IPS-NIHi11 (cell line): ENCODE measurements around the gene CC2D2A.

Experiments
- DNase-seq: peaks from one replicate; pipeline ENCODE4 v3.0.0; 2012; ENCODE audit warnings: mixed read lengths, low spot score

The CC2D2A gene

GRCh38 chr4:15466596-15466995 lies 3.1 kb upstream of the CC2D2A start:
- DNase-seq = no peak

DNA sequence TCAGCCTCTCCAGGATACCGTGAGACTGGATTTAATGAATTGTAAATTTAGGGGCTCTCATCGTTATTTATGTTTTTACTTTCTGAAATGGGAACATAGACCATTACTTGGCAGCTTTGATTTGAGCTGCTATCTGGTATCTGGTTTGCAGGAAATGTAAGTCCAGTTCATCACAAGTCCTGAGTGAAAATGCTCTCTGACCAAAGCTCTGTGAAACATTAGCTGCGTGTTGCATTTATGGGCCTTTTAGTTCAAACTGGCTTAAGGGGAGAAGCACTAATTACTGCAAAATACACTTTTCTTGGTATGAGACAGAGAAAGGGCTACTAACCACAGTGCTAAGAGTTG lies 420 bp downstream of the CC2D2A start:
- DNase-seq = no peak

DNA sequence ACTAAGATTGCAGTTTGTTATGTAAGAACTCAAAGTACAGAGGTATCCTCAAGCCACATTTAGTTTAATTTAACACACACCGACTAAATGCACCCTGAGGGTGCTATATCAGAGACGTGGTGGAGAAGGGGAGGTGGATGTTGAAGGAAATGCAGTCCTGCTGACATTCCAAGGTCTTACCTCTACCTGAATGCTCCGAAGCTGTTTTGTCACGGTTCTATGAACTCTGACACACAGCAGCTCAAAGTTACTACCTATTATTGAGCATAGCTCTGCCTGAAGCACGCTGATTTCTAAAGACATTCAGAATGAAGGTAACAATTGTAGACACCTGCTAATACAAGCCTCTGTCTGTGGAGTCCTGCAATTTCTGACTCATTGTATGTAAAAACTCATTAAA lies 6.7 kb downstream of the CC2D2A start:
- DNase-seq = no peak

DNA sequence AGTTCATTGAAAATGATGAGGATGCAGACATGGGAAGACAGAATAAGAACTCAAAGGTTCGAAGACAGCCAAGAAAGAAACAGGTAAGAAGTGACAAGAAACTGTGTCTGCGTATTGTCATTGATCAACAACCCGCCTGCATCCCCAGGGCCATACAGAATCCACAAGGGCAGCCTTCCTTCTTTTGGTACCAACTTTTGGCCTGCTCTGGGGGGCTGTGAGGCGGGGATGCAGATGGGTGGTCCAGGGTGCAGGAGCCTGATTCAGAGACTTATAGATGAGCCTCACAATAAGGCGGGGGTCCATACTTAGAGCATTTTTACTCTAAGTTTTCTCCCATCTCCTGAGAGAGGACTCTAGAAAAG lies 9.0 kb downstream of the CC2D2A start:
- DNase-seq = no peak

- DNase-seq = peak; percentile 75
Measured at GRCh38 chr4:15479089-15479912, 9.6 kb downstream of the CC2D2A start.

GRCh38 chr4:15479913-15480185 lies 10.2 kb downstream of the CC2D2A start:
- no peak for DNase-seq

DNA sequence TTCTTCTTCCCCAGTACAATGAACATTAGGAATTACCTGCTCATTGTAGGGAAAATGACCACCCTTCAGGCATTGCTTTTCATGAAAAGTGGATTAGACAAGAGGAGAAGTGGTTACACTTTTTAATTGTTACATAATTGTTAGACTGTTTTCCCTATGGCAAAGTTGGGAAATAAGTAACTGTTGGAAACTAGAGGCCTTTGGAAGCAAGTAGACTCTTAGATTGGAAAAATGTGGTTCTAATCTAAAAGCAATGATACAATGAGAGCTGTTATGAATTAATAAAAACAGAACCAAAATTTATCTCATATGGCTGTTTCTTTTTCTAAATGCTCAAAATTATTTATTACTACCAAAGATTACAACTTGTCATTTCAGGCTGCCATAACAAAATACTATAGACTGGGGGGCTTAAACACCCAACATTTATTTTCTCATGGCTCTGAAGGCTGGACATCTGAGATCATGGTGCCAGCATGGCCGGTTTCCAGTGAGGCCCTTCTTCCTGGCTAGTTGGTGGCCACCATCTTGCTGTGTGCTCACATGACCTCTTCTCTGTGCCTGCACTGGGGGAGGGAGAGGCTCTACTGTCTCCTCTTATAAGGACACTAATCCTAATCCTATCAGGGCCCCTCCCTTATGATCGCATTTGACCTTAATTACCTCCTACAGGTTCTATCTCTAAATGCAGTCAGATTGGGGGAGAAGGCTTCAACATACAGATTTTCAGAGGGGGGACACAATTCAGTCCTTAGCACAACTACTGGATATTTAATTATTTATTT lies 12.5 kb downstream of the CC2D2A start:
- DNase-seq = no peak

DNA sequence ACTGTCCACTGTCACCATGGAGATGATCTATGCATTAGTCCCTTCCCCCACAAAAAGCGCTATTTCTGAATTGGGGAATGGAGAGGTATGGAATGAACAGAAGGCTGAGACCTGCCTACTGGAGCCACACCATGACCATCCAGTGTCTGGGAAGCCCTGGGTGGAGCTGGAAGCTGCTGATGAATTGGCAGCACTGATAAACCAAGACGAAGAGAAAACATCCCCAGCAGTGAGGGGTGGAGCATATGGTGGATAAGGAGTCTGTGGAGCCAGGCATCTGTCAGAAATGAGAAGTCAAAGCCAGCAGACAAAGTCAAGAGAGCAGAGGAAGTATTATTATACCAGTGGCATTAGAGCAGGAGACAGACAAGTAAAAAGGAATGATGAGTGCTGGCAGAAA lies 13.2 kb downstream of the CC2D2A start:
- DNase-seq = no peak

DNA sequence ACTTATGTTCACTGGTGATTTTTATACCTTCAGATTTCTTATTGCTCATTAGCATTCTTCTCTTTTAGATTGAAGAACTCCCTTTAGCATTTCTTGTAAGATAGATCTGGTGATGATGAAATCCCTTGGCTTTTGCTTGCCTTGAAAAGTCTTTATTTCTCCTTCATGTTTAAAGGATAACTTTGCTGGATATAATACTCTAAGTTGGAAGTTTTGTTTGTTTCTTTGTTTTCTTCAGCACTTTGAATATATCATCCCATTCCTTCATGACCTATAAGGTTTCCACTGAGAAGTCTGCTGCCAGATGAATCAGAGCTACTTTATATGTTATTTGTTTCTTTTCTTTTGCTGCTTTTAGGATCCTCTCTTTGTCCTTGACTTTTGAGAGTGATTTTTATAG lies 18.5 kb downstream of the CC2D2A start:
- no peak for DNase-seq

GRCh38 chr4:15488658-15489470 lies 19.2 kb downstream of the CC2D2A start:
- DNase-seq = no peak

DNA sequence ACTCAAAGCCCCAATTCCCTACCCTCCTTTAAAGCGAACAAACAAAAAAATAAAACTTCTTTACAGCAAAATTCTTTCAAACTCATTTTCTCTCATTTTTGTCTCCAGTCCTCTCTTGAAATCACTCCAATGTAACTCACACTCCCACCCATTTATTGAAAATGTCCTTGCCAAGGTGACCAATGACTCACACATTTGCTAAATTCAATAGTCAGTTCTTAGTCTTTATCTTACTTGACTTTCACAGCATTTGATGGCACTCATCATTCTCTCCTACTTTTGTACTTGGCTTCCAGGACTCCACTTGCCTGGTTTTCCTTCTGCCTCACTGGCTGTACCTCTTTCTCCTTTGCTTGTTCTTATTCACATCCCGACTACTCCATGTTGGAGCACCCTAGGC lies 19.9 kb downstream of the CC2D2A start:
- no peak for DNase-seq

- no peak for DNase-seq
Measured at GRCh38 chr4:15493411-15493810, 23.7 kb downstream of the CC2D2A start.

GRCh38 chr4:15495621-15496020 lies 25.9 kb downstream of the CC2D2A start:
- DNase-seq = no peak

DNA sequence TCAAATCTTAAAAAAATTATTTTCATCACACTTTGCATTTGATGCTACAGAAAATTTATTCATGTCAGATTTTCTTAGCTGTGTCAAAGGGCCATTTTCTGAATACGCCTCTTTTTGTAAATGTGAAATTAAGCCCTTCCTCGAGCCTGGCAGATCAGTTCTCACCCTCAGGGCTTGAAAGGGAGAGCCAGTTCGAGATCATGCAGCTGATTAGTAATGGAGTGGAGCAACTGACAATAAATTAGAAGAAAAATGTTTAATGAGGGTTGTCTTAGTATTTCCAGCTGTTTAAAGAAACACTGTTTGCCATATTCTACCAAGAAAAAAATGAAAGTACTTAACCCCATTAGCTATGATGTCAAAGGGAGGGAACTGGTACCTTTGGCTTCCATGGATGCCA lies 28.7 kb downstream of the CC2D2A start:
- no peak for DNase-seq

DNA sequence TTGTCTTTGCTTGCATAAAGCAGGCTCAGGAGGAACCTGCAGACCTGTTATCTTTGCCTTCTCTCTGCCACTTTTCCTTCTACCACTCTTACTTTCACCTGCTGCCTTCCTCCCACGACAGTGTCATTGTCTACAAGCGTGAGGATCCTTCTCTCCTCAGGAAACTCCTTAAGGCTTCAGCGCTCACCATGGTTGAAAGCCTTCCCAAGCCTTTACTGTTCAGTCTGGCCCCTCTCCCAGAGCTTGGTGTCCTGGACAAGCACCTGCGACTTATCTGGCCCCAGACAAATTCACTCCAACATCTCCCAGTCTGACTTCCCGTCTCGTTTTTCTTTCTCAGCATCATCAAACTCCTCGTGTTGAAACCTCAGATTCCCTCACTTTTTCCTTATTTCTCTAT lies 31.0 kb downstream of the CC2D2A start:
- DNase-seq = no peak

GRCh38 chr4:15501941-15502340 lies 32.3 kb downstream of the CC2D2A start:
- DNase-seq = no peak

- no peak for DNase-seq
Measured at GRCh38 chr4:15502384-15502783, 32.7 kb downstream of the CC2D2A start.

DNA sequence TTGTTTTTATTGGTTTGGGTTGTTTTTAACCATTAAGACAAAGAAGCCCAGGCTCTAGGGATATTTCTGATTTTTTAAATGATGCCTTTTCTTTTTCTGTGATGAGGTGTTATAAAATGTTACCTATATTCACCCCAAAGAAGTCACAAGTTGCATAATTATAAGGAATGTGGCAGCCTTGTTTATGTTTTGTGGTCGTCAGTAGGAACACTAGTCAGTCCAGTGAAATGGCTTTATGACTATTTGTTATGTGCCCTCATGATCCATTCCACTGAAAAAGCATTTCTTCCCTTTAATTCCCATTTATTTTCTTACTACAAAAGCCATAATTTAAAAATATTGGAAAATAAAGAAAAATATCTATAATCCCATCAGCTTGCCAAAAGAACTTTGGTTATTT lies 34.4 kb downstream of the CC2D2A start:
- no peak for DNase-seq

GRCh38 chr4:15506464-15506863 lies 36.8 kb downstream of the CC2D2A start:
- DNase-seq = no peak

DNA sequence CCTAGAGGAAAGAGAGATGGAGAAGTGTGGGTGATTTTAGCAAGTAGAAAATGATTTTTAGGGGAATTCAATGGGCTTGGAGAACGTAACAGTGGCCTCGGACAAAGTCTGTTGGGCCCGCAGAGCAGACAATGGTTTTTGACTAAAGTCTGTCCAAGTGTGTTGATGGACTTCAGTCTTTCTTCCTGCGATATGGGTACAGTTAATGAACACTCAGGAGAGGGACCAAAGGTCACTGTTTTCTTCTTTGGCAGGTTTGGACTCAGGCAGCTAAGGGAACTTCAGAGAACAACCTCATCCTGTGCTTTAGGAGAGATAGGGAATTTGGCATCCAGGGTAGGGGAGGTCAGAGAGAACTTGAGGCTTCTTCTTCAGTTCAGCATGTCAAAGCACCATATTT lies 38.0 kb downstream of the CC2D2A start:
- DNase-seq = no peak

GRCh38 chr4:15510961-15511360 lies 41.3 kb downstream of the CC2D2A start:
- no peak for DNase-seq

GRCh38 chr4:15513545-15513944 lies 43.9 kb downstream of the CC2D2A start:
- DNase-seq = no peak

DNA sequence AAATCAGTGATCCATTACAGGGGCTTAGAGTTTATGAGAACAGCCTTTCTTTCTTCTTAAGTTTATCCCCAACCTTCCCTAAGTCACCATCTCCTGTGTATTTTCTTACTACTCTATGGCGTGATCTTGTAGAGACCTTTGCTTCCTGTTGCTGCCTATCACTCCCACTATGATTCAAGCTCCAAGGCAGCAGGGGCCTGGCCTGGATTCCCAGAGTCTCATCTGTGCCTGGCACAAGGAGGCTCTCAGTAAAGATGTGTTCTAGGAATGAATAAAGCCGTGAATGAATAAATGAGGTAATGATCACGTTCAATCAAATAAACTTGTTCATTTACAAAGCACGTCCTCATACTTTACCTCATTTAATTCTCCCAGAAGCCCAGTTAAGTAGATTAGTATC lies 45.4 kb downstream of the CC2D2A start:
- no peak for DNase-seq
